ENCODE results near the gene IDH2.

The IDH2 gene

DNA sequence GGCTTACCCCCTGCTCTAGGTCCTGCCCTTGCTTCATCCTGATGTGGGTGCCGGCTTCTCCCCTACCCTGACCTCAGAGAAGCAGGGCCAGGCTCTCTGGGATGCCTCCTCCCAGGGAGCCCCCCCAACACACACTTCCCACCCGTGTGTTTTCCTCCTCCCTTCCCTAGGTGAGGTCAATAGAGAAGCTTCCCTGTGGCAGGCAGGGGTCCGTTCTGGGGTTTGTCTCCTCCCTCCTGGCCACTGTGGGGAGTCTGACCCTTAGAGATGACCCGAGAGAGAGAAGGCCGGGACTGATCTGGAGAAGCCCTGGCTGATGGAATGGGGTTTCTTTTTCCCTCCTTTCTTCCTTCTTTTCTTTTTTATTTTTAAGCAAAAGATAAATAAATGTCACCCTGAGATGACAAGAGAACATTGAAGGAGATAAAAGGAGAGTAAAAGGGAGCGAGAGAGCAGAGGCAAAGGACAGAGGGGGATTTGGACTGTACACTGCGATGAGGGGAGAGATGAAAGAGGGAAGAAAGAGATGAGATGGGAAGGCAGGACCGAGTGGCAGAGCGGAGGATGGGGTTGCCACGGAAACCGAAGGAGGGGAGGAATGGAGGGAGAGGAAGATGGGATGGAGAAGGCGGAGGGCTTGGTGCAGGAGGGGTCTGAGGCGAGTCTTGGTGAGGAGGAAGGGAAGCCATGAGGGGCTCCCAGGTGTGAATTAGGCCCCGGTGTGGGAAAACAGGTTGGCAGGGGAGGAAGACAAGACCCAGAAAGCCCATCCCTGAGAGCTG, 48.4 kb downstream of the IDH2 start:
- CTCF ChIA-PET = interaction anchor here (3.2 kb wide), 1 partner anchor 17 kb away, joined by 17 read pairs; no protein-coding TSS in a partner anchor
- Histone ChIP-seq H3K4me1 (ENCODE audit: control insufficient read depth, insufficient read depth, low read length) (peaks cover 9% of the 10 kb centered on the region), H3K4me3 (ENCODE audit: low read depth, low read length) (no peak overlapping the region), H3K9me3 (ENCODE audit: control insufficient read depth, insufficient read depth, low read depth, low read length) (no peaks in the 10 kb centered on the region), H3K27ac (ENCODE audit: extremely low read depth, low read depth, low read length) (no peak overlapping the region), H3K36me3 (ENCODE audit: control insufficient read depth in 2 of 2, insufficient read depth in 1 of 2, low read length in 2 of 2) (no peaks in the 10 kb centered on the region)
- POLR2A ChIA-PET = no interaction called here
- TF ChIP-seq KLF17 (tag by site-specific recombination; IDR thresholded peaks at IDR 0.05) = no peak
- peak; percentile 86 for TF ChIP-seq ZNF366 (tag by site-specific recombination; conservative IDR thresholded peaks at IDR 0.05)
- TF ChIP-seq ZNF561 (tag by site-specific recombination; IDR thresholded peaks at IDR 0.05; ENCODE audit: borderline replicate concordance) = no peak
- TF ChIP-seq ZNF664 (tag by site-specific recombination; IDR thresholded peaks at IDR 0.05) = no peak
- TF ChIP-seq ZNF48 (tag by site-specific recombination; IDR thresholded peaks at IDR 0.05) = no peak
- TF ChIP-seq ZNF140 (tag by site-specific recombination; IDR thresholded peaks at IDR 0.05) = no peak
- TF ChIP-seq MYNN (tag by site-specific recombination; IDR thresholded peaks at IDR 0.05; ENCODE audit: borderline replicate concordance) = no peak
- no peak for TF ChIP-seq ZNF138 (tag by site-specific recombination; IDR thresholded peaks at IDR 0.05; ENCODE audit: borderline replicate concordance)
- no peak for TF ChIP-seq ZNF155 (tag by site-specific recombination; IDR thresholded peaks at IDR 0.05)
- no peak for TF ChIP-seq ZNF433 (tag by site-specific recombination; IDR thresholded peaks at IDR 0.05; ENCODE audit: low read depth)
- no peak for TF ChIP-seq ZNF791 (tag by site-specific recombination; IDR thresholded peaks at IDR 0.05)
- TF ChIP-seq ZIC2 (tag by site-specific recombination; IDR thresholded peaks at IDR 0.05) = peak; percentile 62
- TF ChIP-seq, protein P1, sequence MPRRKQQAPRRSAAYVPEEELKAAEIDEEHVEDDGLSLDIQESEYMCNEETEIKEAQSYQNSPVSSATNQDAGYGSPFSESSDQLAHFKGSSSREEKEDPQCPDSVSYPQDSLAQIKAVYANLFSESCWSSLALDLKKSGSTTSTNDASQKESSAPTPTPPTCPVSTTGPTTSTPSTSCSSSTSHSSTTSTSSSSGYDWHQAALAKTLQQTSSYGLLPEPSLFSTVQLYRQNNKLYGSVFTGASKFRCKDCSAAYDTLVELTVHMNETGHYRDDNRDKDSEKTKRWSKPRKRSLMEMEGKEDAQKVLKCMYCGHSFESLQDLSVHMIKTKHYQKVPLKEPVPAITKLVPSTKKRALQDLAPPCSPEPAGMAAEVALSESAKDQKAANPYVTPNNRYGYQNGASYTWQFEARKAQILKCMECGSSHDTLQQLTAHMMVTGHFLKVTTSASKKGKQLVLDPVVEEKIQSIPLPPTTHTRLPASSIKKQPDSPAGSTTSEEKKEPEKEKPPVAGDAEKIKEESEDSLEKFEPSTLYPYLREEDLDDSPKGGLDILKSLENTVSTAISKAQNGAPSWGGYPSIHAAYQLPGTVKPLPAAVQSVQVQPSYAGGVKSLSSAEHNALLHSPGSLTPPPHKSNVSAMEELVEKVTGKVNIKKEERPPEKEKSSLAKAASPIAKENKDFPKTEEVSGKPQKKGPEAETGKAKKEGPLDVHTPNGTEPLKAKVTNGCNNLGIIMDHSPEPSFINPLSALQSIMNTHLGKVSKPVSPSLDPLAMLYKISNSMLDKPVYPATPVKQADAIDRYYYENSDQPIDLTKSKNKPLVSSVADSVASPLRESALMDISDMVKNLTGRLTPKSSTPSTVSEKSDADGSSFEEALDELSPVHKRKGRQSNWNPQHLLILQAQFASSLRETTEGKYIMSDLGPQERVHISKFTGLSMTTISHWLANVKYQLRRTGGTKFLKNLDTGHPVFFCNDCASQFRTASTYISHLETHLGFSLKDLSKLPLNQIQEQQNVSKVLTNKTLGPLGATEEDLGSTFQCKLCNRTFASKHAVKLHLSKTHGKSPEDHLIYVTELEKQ (tag by site-specific recombination; IDR thresholded peaks at IDR 0.05; ENCODE audit: borderline replicate concordance) = no peak
- TF ChIP-seq GLIS2 (tag by site-specific recombination; IDR thresholded peaks at IDR 0.05) = 0 out of 2 replicates have a peak, but pooled peaks have one; percentile 25

- POLR2A ChIA-PET = no interaction called here
- H3K9me3 ChIP-seq (ENCODE audit: control insufficient read depth, insufficient read depth, low read depth, low read length) = no peaks in the 10 kb centered on the region
- TF ChIP-seq, protein P2, sequence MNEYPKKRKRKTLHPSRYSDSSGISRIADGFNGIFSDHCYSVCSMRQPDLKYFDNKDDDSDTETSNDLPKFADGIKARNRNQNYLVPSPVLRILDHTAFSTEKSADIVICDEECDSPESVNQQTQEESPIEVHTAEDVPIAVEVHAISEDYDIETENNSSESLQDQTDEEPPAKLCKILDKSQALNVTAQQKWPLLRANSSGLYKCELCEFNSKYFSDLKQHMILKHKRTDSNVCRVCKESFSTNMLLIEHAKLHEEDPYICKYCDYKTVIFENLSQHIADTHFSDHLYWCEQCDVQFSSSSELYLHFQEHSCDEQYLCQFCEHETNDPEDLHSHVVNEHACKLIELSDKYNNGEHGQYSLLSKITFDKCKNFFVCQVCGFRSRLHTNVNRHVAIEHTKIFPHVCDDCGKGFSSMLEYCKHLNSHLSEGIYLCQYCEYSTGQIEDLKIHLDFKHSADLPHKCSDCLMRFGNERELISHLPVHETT (tag by site-specific recombination; IDR thresholded peaks at IDR 0.05) = no peak
- TF ChIP-seq KLF9 (tag by site-specific recombination; IDR thresholded peaks at IDR 0.05; ENCODE audit: low read depth) = no peak
- TF ChIP-seq OSR2 (tag by site-specific recombination; IDR thresholded peaks at IDR 0.05) = no peak
- TF ChIP-seq SP7 (tag by site-specific recombination; IDR thresholded peaks at IDR 0.05) = no peak
- no peak for TF ChIP-seq BCL6B (tag by site-specific recombination; IDR thresholded peaks at IDR 0.05)
- TF ChIP-seq, protein P3, sequence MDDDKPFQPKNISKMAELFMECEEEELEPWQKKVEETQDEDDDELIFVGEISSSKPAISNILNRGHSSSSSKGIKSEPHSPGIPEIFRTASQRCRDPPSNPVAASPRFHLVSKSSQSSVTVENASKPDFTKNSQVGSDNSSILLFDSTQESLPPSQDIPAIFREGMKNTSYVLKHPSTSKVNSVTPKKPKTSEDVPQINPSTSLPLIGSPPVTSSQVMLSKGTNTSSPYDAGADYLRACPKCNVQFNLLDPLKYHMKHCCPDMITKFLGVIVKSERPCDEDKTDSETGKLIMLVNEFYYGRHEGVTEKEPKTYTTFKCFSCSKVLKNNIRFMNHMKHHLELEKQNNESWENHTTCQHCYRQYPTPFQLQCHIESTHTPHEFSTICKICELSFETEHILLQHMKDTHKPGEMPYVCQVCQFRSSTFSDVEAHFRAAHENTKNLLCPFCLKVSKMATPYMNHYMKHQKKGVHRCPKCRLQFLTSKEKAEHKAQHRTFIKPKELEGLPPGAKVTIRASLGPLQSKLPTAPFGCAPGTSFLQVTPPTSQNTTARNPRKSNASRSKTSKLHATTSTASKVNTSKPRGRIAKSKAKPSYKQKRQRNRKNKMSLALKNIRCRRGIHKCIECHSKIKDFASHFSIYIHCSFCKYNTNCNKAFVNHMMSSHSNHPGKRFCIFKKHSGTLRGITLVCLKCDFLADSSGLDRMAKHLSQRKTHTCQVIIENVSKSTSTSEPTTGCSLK (tag by site-specific recombination; IDR thresholded peaks at IDR 0.05) = no peak
- TF ChIP-seq ZNF354C (tag by site-specific recombination; IDR thresholded peaks at IDR 0.05; ENCODE audit: borderline replicate concordance, low read depth) = no peak
- no peak for TF ChIP-seq KLF1 (tag by site-specific recombination; IDR thresholded peaks at IDR 0.05)
- no peak overlapping the region for H3K27ac ChIP-seq (ENCODE audit: extremely low read depth, low read depth, low read length)
- CTCF ChIA-PET = no interaction called here
- H3K4me1 ChIP-seq (ENCODE audit: control insufficient read depth, insufficient read depth, low read length) = peaks cover 9% of the 10 kb centered on the region
- H3K4me3 ChIP-seq (ENCODE audit: low read depth, low read length) = no peak overlapping the region
- H3K36me3 ChIP-seq (ENCODE audit: control insufficient read depth in 2 of 2, insufficient read depth in 1 of 2, low read length in 2 of 2) = no peaks in the 10 kb centered on the region
Measured at GRCh38 chr15:90051874-90052273, 50.4 kb downstream of the IDH2 start.
